ENCODE results near the gene TENT5C.
A peak's percentile ranks its signal among the peaks of the same experiment; 100 is the strongest.

Gene TENT5C

DNA sequence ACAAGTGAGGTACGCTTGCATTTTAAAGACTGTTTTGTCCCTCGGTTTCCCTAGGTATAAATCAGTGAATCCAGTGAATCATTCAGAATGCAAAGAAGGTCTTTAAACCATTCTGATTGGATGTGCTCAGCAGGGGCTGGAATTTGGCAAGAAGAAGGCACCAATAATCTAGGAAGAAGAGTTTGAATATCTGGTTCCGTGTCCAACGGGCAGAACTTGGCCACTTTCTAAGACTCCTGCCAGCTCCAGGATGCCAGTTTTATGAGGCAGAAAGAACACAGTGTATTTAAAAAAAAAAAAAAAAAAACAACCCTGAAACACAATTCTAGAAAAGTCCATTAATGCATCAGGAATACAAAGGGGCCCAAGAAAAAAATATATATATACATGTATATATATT lies 3.0 kb upstream of the TENT5C start:
- Histone ChIP-seq H3K4me3 (ENCODE audit: low read depth, low read length, poor library complexity, severe bottlenecking) (no peak overlapping the region), H3K27ac (ENCODE audit: low read depth, low read length, poor library complexity, severe bottlenecking) (no peak overlapping the region), H3K36me3 (ENCODE audit: insufficient read depth, low read length) (no peaks in the 10 kb centered on the region), H3K9me2 (ENCODE audit: low read depth, low read length) (no peaks in the 10 kb centered on the region), H3K79me2 (ENCODE audit: insufficient read depth, low read length) (no peaks in the 10 kb centered on the region), H3K9me3 (ENCODE audit: low read length) (no peaks in the 10 kb centered on the region), H3K27me3 (ENCODE audit: insufficient read depth, low read length) (no peaks in the 10 kb centered on the region), H3K4me1 (ENCODE audit: insufficient read depth, low read length, severe bottlenecking) (peaks cover 25% of the 10 kb centered on the region), H4K20me1 (ENCODE audit: insufficient read depth, low read length) (no peaks in the 10 kb centered on the region), H3F3A (ENCODE audit: insufficient read depth, low read length) (no peaks in the 10 kb centered on the region), H3K9ac (ENCODE audit: low read length) (no peak overlapping the region), H2AFZ (ENCODE audit: low read length) (no peak overlapping the region), H3K4me2 (ENCODE audit: low read length) (no peak overlapping the region)
- TF ChIP-seq EZH2 (IDR thresholded peaks at IDR 0.05; ENCODE audit: borderline replicate concordance, low read length) = no peak
- TF ChIP-seq, protein P1, sequence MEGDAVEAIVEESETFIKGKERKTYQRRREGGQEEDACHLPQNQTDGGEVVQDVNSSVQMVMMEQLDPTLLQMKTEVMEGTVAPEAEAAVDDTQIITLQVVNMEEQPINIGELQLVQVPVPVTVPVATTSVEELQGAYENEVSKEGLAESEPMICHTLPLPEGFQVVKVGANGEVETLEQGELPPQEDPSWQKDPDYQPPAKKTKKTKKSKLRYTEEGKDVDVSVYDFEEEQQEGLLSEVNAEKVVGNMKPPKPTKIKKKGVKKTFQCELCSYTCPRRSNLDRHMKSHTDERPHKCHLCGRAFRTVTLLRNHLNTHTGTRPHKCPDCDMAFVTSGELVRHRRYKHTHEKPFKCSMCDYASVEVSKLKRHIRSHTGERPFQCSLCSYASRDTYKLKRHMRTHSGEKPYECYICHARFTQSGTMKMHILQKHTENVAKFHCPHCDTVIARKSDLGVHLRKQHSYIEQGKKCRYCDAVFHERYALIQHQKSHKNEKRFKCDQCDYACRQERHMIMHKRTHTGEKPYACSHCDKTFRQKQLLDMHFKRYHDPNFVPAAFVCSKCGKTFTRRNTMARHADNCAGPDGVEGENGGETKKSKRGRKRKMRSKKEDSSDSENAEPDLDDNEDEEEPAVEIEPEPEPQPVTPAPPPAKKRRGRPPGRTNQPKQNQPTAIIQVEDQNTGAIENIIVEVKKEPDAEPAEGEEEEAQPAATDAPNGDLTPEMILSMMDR (IDR thresholded peaks at IDR 0.05; ENCODE audit: low read length) = no peak

DNA sequence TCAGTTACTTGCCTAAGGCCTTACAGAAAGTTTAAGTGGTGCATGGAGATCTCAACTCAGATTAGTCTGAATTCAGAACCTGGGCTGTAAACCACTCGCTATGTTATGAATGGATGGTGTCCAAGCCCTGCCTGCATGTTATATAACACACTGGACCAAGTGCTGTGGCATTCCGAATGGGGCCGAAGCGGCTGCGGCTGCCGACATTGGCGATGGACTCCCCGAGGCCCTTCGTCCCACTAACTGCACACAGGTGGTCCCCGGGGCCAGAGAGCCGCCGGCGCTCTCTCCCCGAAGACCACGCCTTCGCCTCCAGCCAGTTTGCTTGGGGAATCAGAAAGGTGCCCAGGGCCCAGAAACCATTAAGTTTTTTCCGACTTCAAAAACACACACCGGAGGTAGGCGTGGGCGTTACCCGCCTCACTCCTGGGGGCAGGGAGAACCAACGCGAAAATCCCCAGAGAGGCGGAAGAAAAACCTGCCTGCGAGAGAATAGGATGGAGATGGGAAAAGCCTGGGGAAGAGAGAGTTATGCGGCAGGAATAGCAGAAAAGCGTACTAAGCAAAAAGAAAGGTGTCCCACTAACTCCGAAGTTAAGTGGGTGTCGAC lies 579 bp upstream of the TENT5C start:
- H3K9ac ChIP-seq (ENCODE audit: low read length) = peak overlapping the region; percentile 56
- H3F3A ChIP-seq (ENCODE audit: insufficient read depth, low read length) = no peaks in the 10 kb centered on the region
- no peaks in the 10 kb centered on the region for H4K20me1 ChIP-seq (ENCODE audit: insufficient read depth, low read length)
- H3K4me1 ChIP-seq (ENCODE audit: insufficient read depth, low read length, severe bottlenecking) = peaks cover 35% of the 10 kb centered on the region
- H3K79me2 ChIP-seq (ENCODE audit: insufficient read depth, low read length) = no peaks in the 10 kb centered on the region
- no peaks in the 10 kb centered on the region for H3K9me3 ChIP-seq (ENCODE audit: low read length)
- TF ChIP-seq, protein P1 (IDR thresholded peaks at IDR 0.05; ENCODE audit: low read length) = no peak
- peak overlapping the region; percentile 89 for H2AFZ ChIP-seq (ENCODE audit: low read length)
- peak overlapping the region; percentile 76 for H3K4me3 ChIP-seq (ENCODE audit: low read depth, low read length, poor library complexity, severe bottlenecking)
- no peaks in the 10 kb centered on the region for H3K36me3 ChIP-seq (ENCODE audit: insufficient read depth, low read length)
- no peak overlapping the region for H3K27ac ChIP-seq (ENCODE audit: low read depth, low read length, poor library complexity, severe bottlenecking)
- no peaks in the 10 kb centered on the region for H3K27me3 ChIP-seq (ENCODE audit: insufficient read depth, low read length)
- no peaks in the 10 kb centered on the region for H3K9me2 ChIP-seq (ENCODE audit: low read depth, low read length)
- H3K4me2 ChIP-seq (ENCODE audit: low read length) = peak overlapping the region; percentile 86

DNA sequence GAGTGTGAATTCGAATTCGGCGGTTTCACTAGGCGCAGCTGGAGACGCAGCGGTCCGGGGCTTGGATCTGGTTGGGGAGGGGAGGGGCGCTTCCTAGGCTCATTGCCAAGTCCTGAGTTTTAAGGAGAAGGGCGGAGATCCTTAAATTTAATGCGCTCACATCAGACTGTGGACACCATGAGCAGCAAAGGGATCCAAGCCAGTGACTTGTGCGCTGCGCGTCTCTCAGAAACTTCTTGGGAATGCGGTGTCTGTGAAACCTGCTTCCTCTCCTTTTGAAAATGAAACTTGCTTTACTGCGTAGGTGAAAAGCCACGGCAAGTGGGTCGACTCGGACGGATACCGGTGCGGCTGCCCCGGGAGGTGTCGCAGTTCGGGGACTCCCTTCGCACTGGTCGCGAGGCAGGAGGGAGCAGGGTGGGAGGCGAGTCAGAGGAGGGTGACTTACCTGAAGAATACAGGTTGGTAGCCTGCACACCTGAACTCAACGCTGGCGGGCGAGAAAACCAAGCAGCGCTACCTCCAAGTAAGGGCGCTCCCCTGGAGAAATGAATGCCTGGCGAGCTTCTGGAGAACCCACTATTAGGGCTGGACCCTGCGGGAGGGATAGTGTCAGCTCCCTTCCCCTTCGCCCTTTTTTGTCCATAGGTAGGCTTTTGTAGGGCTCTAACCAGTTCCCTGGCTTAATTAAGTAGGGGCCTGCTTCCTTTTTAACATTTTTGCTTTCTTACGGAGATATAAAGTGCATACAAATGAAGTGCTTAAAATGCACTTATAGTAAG lies 992 bp downstream of the TENT5C start:
- Histone ChIP-seq H3F3A (ENCODE audit: insufficient read depth, low read length) (no peaks in the 10 kb centered on the region), H3K79me2 (ENCODE audit: insufficient read depth, low read length) (no peaks in the 10 kb centered on the region)

More for the DNA sequence above, 992 bp downstream of the TENT5C start:
- Histone ChIP-seq H3K9me2 (ENCODE audit: low read depth, low read length) (no peaks in the 10 kb centered on the region), H3K27me3 (ENCODE audit: insufficient read depth, low read length) (no peaks in the 10 kb centered on the region), H2AFZ (ENCODE audit: low read length) (no peak overlapping the region), H3K4me3 (ENCODE audit: low read depth, low read length, poor library complexity, severe bottlenecking) (peak overlapping the region; percentile 76), H4K20me1 (ENCODE audit: insufficient read depth, low read length) (no peaks in the 10 kb centered on the region), H3K9ac (ENCODE audit: low read length) (peak overlapping the region; percentile 49; the same call in 1 of the 2 replicates), H3K9me3 (ENCODE audit: low read length) (no peaks in the 10 kb centered on the region), H3K4me1 (ENCODE audit: insufficient read depth, low read length, severe bottlenecking) (peaks cover 36% of the 10 kb centered on the region), H3K36me3 (ENCODE audit: insufficient read depth, low read length) (no peaks in the 10 kb centered on the region), H3K4me2 (ENCODE audit: low read length) (peak overlapping the region; percentile 93), H3K27ac (ENCODE audit: low read depth, low read length, poor library complexity, severe bottlenecking) (no peak overlapping the region)
- no peak for TF ChIP-seq EZH2 (IDR thresholded peaks at IDR 0.05; ENCODE audit: borderline replicate concordance, low read length)
- TF ChIP-seq, protein P1 (IDR thresholded peaks at IDR 0.05; ENCODE audit: low read length) = no peak

Measured in OCI-LY1 (cell line).